ENCODE data around the gene RFWD3.

Gene RFWD3

GRCh38 chr16:74577882-74578366 lies 88.8 kb downstream of the RFWD3 start:
- Histone ChIP-seq H3K4me1 (ENCODE audit: control extremely low read depth in 1 of 4, control insufficient read depth in 4 of 4, insufficient read depth in 4 of 4, low read length in 3 of 4) (peaks cover 0 to 7% (median 1%) of the 10 kb centered on the region in 4 experiments), H3K4me3 (ENCODE audit: control insufficient read depth in 1 of 7, extremely low read depth in 1 of 7, insufficient read depth in 4 of 7, low read depth in 2 of 7, low read length in 6 of 7) (no peak overlapping the region), H3K36me3 (ENCODE audit: control insufficient read depth in 4 of 4, insufficient read depth in 4 of 4, low read length in 3 of 4) (no peaks in the 10 kb centered on the region), H3K27ac (ENCODE audit: insufficient read depth in 1 of 2, low read depth in 1 of 2, low read length in 2 of 2, poor library complexity in 1 of 2, severe bottlenecking in 2 of 2) (no peak overlapping the region), H3K27me3 (replicated peaks in 2 of 5; ENCODE audit: control insufficient read depth in 4 of 5, insufficient read depth in 5 of 5, low read length in 4 of 5) (no peaks in the 10 kb centered on the region), H3K9me3 (ENCODE audit: control extremely low read depth in 1 of 5, control insufficient read depth in 4 of 5, insufficient read depth in 2 of 5, low read depth in 1 of 5, low read length in 4 of 5) (no peaks in the 10 kb centered on the region)
- DNase-seq, result no peak
- WGBS (ENCODE audit: insufficient coverage), result 80% methylated on average over 1 of the region's 2 CpGs
- ChIA-PET CTCF (interaction anchor here (0.6 to 1.3 kb wide), 4 partner anchors 15 to 1737 kb away, joined by 3 to 4 read pairs (median 3); no protein-coding TSS in a partner anchor), POLR2A (interaction anchor here (0.9 kb wide), 1 partner anchor 8 kb away, joined by 4 read pairs; no protein-coding TSS in a partner anchor)

DNA sequence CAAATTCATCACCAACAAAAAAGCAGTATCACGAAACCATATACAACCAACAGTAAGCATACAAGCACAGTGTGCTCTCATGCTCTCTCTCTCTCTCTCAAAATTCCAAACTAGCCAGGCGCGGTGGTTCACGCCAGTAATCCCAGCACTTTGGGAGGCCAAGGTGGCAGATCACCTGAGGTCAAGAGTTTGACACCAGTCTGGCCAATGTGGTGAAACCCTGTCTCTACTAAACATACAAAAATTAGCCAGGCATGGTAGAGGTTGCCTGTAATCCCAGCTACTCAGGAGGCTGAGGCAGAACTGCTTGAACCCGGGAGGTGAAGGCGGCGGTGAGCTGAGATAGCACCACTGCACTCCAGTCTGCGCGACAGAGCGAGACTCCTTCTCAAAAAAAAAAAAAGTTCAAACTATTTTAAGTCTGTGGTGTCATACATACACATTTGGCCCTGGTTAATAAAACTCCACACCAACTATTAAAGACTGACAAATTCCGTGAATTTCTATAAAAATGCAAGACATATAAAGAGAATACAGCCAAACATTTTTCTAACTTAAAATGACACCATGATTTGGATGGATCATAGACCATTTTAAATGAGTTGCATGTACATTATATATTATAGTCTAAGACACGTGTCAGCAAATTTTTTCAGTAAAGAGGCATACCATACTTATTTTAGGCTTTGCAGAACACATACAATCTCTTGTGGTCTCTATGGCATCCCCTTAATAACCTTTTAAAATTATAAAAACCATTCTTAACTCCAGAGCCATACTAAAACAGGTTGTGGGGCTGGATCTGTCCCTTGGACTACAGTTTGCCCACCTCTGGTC lies 90.7 kb downstream of the RFWD3 start:
- POLR2A ChIA-PET, result interaction anchor here (0.6 kb wide), 1 partner anchor 8 kb away, joined by 11 read pairs; no protein-coding TSS in a partner anchor

DNA sequence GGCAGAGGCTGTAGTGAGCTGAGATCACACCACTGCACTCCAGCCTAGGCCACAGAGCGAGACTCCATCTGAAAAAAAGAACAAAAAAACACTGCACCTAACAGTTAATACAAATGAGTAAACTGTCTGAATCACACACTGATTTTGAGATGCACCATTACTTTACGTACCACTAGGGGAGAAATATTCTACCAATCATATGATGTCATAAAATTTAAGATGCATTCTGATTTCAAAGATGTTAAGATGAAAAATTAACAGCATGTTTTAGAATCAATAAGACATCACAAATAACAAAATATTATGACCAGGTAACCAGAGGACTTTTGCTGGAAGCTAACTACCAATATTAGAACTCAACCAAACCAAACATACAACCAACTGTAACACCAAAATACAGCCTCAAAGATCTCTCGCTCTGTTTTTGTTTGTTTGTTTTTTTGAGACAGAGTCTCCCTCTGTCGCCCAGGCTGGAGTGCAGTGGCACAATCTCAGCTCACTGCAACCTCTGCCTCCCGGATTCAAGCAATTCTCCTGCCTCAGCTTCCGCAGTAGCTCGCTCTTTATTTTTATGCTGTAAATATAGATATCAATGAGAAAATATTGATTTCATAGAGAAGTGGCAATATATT lies 91.4 kb downstream of the RFWD3 start:
- POLR2A ChIA-PET, result no interaction called here

More for the DNA sequence above, 90.7 kb downstream of the RFWD3 start:
- Histone ChIP-seq H3K36me3 (ENCODE audit: control insufficient read depth in 4 of 4, insufficient read depth in 4 of 4, low read length in 3 of 4) (no peaks in the 10 kb centered on the region), H3K27ac (ENCODE audit: insufficient read depth in 1 of 2, low read depth in 1 of 2, low read length in 2 of 2, poor library complexity in 1 of 2, severe bottlenecking in 2 of 2) (no peak overlapping the region), H3K4me3 (ENCODE audit: control insufficient read depth in 1 of 7, extremely low read depth in 1 of 7, insufficient read depth in 4 of 7, low read depth in 2 of 7, low read length in 6 of 7) (no peak overlapping the region), H3K9me3 (ENCODE audit: control extremely low read depth in 1 of 5, control insufficient read depth in 4 of 5, insufficient read depth in 2 of 5, low read depth in 1 of 5, low read length in 4 of 5) (no peaks in the 10 kb centered on the region), H3K27me3 (replicated peaks in 2 of 5; ENCODE audit: control insufficient read depth in 4 of 5, insufficient read depth in 5 of 5, low read length in 4 of 5) (no peaks in the 10 kb centered on the region), H3K4me1 (ENCODE audit: control extremely low read depth in 1 of 4, control insufficient read depth in 4 of 4, insufficient read depth in 4 of 4, low read length in 3 of 4) (peaks cover 0 to 7% (median 1%) of the 10 kb centered on the region in 4 experiments)
- 100% methylated on average over 4 of the region's 12 CpGs for WGBS (ENCODE audit: insufficient coverage)
- CTCF ChIA-PET, result no interaction called here
- no peak for DNase-seq

DNA sequence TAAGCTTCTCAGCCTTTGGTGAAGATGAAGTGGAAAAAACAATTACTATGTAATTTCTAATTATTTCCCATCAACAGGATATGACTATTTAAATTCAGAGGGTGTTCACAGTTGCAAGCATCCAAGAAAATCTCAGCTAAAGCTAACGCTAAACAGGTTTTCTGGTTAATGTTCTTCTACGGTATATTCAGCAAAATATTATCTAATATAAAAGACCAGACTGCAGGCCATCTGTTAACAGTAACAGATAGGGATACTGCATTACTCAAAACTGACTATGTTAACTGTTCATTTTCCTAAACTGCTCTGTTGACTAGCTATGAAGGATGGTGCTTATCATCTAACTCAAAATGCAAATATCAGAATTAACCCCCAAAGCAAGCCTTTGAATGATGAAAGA lies 92.5 kb downstream of the RFWD3 start:
- no peaks in the 10 kb centered on the region for H3K36me3 ChIP-seq (ENCODE audit: control insufficient read depth in 4 of 4, insufficient read depth in 4 of 4, low read length in 3 of 4)
- no peak overlapping the region for H3K4me3 ChIP-seq (ENCODE audit: control insufficient read depth in 1 of 7, extremely low read depth in 1 of 7, insufficient read depth in 4 of 7, low read depth in 2 of 7, low read length in 6 of 7)
- WGBS (ENCODE audit: insufficient coverage), result no CpG with 5 or more reads among the region's 2 CpGs
- ChIA-PET CTCF (interaction anchor here (0.7 to 1.1 kb wide), 4 partner anchors 14 to 77 kb away, joined by 3 to 4 read pairs (median 3); no protein-coding TSS in a partner anchor), POLR2A (interaction anchor here (0.5 kb wide), 1 partner anchor 73 kb away, joined by 4 read pairs; no protein-coding TSS in a partner anchor)
- peaks cover 0 to 3% (median 0%) of the 10 kb centered on the region in 4 experiments for H3K4me1 ChIP-seq (ENCODE audit: control extremely low read depth in 1 of 4, control insufficient read depth in 4 of 4, insufficient read depth in 4 of 4, low read length in 3 of 4)
- H3K27me3 ChIP-seq (replicated peaks in 2 of 5; ENCODE audit: control insufficient read depth in 4 of 5, insufficient read depth in 5 of 5, low read length in 4 of 5), result no peaks in the 10 kb centered on the region
- DNase-seq, result no peak
- no peak overlapping the region for H3K27ac ChIP-seq (ENCODE audit: insufficient read depth in 1 of 2, low read depth in 1 of 2, low read length in 2 of 2, poor library complexity in 1 of 2, severe bottlenecking in 2 of 2)
- H3K9me3 ChIP-seq (ENCODE audit: control extremely low read depth in 1 of 5, control insufficient read depth in 4 of 5, insufficient read depth in 2 of 5, low read depth in 1 of 5, low read length in 4 of 5), result no peaks in the 10 kb centered on the region

More for the DNA sequence above, 91.4 kb downstream of the RFWD3 start:
- Histone ChIP-seq H3K4me3 (ENCODE audit: control insufficient read depth in 1 of 7, extremely low read depth in 1 of 7, insufficient read depth in 4 of 7, low read depth in 2 of 7, low read length in 6 of 7) (no peak overlapping the region), H3K9me3 (ENCODE audit: control extremely low read depth in 1 of 5, control insufficient read depth in 4 of 5, insufficient read depth in 2 of 5, low read depth in 1 of 5, low read length in 4 of 5) (no peaks in the 10 kb centered on the region), H3K4me1 (ENCODE audit: control extremely low read depth in 1 of 4, control insufficient read depth in 4 of 4, insufficient read depth in 4 of 4, low read length in 3 of 4) (peaks cover 0 to 3% (median 0%) of the 10 kb centered on the region in 4 experiments), H3K36me3 (ENCODE audit: control insufficient read depth in 4 of 4, insufficient read depth in 4 of 4, low read length in 3 of 4) (no peaks in the 10 kb centered on the region), H3K27ac (ENCODE audit: insufficient read depth in 1 of 2, low read depth in 1 of 2, low read length in 2 of 2, poor library complexity in 1 of 2, severe bottlenecking in 2 of 2) (no peak overlapping the region), H3K27me3 (replicated peaks in 2 of 5; ENCODE audit: control insufficient read depth in 4 of 5, insufficient read depth in 5 of 5, low read length in 4 of 5) (no peaks in the 10 kb centered on the region)
- DNase-seq, result no peak
- WGBS (ENCODE audit: insufficient coverage), result no CpG with 5 or more reads among the region's 7 CpGs
- CTCF ChIA-PET, result no interaction called here

- Histone ChIP-seq H3K36me3 (ENCODE audit: control insufficient read depth in 4 of 4, insufficient read depth in 4 of 4, low read length in 3 of 4) (no peaks in the 10 kb centered on the region), H3K4me3 (ENCODE audit: control insufficient read depth in 1 of 7, extremely low read depth in 1 of 7, insufficient read depth in 4 of 7, low read depth in 2 of 7, low read length in 6 of 7) (no peak overlapping the region), H3K27me3 (replicated peaks in 2 of 5; ENCODE audit: control insufficient read depth in 4 of 5, insufficient read depth in 5 of 5, low read length in 4 of 5) (no peaks in the 10 kb centered on the region), H3K4me1 (ENCODE audit: control extremely low read depth in 1 of 4, control insufficient read depth in 4 of 4, insufficient read depth in 4 of 4, low read length in 3 of 4) (peaks cover 0 to 3% (median 0%) of the 10 kb centered on the region in 4 experiments), H3K9me3 (ENCODE audit: control extremely low read depth in 1 of 5, control insufficient read depth in 4 of 5, insufficient read depth in 2 of 5, low read depth in 1 of 5, low read length in 4 of 5) (no peaks in the 10 kb centered on the region), H3K27ac (ENCODE audit: insufficient read depth in 1 of 2, low read depth in 1 of 2, low read length in 2 of 2, poor library complexity in 1 of 2, severe bottlenecking in 2 of 2) (no peak overlapping the region)
- ChIA-PET POLR2A (interaction anchor here (0.5 kb wide), 2 partner anchors 73 to 262 kb away, joined by 3 to 4 read pairs; no protein-coding TSS in a partner anchor), CTCF (interaction anchor here (0.7 to 1.1 kb wide), 5 partner anchors 13 to 78 kb away, joined by 3 to 4 read pairs (median 3); no protein-coding TSS in a partner anchor)
- no peak for DNase-seq
- 92% methylated on average over 7 of the region's 8 CpGs for WGBS (ENCODE audit: insufficient coverage)
Measured at GRCh38 chr16:74573622-74574021, 93.1 kb downstream of the RFWD3 start.

Measured in common myeloid progenitor, CD34-positive (primary cell).